Subcutaneous abdominal adipose tissue (tissue), 5 donors: ENCODE measurements around the gene CCDC198.

Source experiments
- H3K27ac ChIP-seq: one replicate; pipeline ENCODE4 v1.7.0; 2013; ENCODE audit warnings: low read depth, mild to moderate bottlenecking, inconsistent platforms, low read length, moderate library complexity
- H3K27me3 ChIP-seq, 5 donors: one replicate each; pipeline ENCODE4 v1.7.0; 2013; ENCODE audit warnings: low read length in 5 of 5, inconsistent platforms in 1 of 5; ENCODE audit not compliant: control insufficient read depth in 5 of 5, insufficient read depth in 4 of 5
- H3K36me3 ChIP-seq, 5 donors: one replicate each; pipeline ENCODE4 v1.7.0; 2013; ENCODE audit warnings: low read length in 5 of 5; ENCODE audit not compliant: control insufficient read depth in 5 of 5, insufficient read depth in 5 of 5
- H3K4me1 ChIP-seq, 5 donors: one replicate each; pipeline ENCODE4 v1.7.0; 2013; ENCODE audit warnings: low read length in 5 of 5, mild to moderate bottlenecking in 3 of 5, moderate library complexity in 1 of 5; ENCODE audit not compliant: control insufficient read depth in 5 of 5, insufficient read depth in 5 of 5
- H3K4me3 ChIP-seq, 5 donors: one replicate each; pipeline ENCODE4 v1.7.0; 2013; ENCODE audit warnings: low read length in 5 of 5, low read depth in 1 of 5
- H3K9ac ChIP-seq, 5 donors: one replicate each; pipeline ENCODE4 v1.7.0; 2013; ENCODE audit warnings: low read length in 5 of 5, mild to moderate bottlenecking in 4 of 5, moderate library complexity in 3 of 5
- H3K9me3 ChIP-seq, 5 donors: one replicate each; pipeline ENCODE4 v1.7.0; 2013; ENCODE audit warnings: low read length in 5 of 5; ENCODE audit not compliant: control insufficient read depth in 5 of 5
- donor health status: healthy.
- donor health status: healthy.
- donor health status: healthy.
- donor health status: healthy.
- donor health status: healthy.

Gene CCDC198, protein sequence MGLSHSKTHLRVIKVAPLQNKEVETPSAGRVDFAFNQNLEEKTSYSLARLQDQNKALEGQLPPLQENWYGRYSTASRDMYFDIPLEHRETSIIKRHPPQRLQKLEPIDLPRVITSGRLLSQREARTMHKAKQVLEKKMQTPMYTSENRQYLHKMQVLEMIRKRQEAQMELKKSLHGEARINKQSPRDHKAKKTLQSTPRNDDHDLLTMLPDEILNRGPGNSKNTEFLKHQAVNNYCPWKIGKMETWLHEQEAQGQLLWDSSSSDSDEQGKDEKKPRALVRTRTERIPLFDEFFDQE

DNA sequence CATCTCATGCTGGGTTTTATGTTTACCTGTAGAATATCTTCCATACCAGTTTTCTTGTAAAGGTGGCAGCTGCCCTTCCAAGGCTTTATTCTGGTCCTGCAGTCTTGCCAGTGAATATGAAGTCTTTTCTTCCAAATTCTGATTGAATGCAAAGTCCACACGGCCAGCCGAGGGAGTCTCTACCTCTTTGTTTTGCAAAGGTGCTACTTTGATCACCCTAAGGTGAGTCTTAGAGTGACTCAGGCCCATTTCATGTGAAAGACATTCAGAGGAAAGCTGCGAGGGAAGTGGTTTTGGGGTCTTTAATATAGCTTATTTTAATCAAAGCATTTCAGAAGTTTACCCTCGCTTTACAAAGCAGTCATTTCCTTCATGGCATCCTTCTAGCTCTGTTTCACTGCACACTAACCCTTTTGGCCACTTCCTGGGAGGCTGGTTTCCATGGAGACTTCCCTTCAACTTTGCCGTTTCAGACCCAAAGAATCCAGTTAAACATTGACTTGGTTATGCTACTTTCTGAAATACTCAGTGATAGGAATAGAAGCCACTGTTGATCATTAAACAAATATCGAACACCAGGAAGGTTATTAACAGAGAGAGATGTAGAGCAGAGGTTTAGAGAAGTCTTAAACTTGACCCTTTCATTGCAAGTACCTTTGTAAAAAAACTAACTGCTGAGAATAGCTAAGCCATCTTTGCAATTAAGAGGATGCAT, at the start of gene CCDC198:
Gene CCDC198, minus strand, starts transcription at position 391 of the 715 bp plus-strand sequence. Its CDS starts 142 bp downstream, at position 249.
- H3K27ac ChIP-seq, result no peak within 1 kb of the TSS
- no peak within 1 kb of the TSS for H3K4me3 ChIP-seq
- no peaks in the 10 kb centered on the region for H3K27me3 ChIP-seq
- H3K9me3 ChIP-seq, result no peaks in the 10 kb centered on the region
- H3K36me3 ChIP-seq, result no peaks in the 10 kb centered on the region
- no peak within 1 kb of the TSS for H3K9ac ChIP-seq
- peaks cover 0 to 3% (median 0%) of the 10 kb centered on the region in 5 donors for H3K4me1 ChIP-seq

DNA sequence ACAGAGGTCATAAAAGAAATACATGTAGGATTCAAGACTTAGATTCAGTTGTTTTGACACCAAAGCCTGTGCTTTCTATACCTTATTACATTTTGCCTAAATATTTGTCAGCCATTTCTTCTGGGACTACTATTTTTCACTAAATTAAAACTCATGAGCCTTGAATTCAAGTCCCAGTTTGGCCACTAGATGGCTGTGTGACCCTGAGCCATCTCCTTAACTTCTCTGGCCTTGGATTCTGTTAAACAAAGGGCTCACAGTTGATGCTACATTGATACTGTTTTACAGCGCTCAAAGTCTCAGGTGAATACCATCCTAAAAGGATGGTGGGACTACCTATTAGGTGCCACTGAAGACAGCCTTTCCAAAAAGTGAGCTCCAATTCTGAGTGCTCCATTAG, 39.6 kb upstream of the CCDC198 start:
- H3K9ac ChIP-seq, result no peak overlapping the region
- H3K36me3 ChIP-seq, result no peaks in the 10 kb centered on the region
- no peaks in the 10 kb centered on the region for H3K27me3 ChIP-seq
- peaks cover 0 to 2% (median 0%) of the 10 kb centered on the region in 5 donors for H3K9me3 ChIP-seq
- H3K27ac ChIP-seq, result no peak overlapping the region
- no peak overlapping the region for H3K4me3 ChIP-seq
- H3K4me1 ChIP-seq, result no peaks in the 10 kb centered on the region

DNA sequence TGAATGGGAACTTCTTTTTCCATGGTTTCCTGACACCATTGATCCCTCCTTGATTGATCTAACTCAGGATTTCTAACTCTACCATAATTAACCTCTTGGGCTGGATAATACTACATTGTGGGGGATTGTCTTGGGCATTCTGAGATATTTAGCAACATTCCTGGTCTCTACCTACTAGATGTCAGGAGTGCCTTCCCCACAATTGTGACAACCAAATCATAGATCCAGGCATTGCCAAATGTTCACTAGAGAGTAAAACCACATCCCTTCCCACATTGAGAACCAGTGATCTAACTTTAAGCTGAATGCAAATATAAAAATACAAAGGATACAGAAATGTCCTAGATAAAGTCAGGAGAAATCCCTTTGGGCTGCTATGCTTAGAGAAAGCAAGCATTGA, 36.9 kb upstream of the CCDC198 start:
- Histone ChIP-seq H3K4me1 (no peaks in the 10 kb centered on the region), H3K9ac (no peak overlapping the region), H3K9me3 (peaks cover 0 to 9% (median 3%) of the 10 kb centered on the region in 5 donors), H3K36me3 (no peaks in the 10 kb centered on the region), H3K27ac (no peak overlapping the region), H3K4me3 (no peak overlapping the region), H3K27me3 (no peaks in the 10 kb centered on the region)

DNA sequence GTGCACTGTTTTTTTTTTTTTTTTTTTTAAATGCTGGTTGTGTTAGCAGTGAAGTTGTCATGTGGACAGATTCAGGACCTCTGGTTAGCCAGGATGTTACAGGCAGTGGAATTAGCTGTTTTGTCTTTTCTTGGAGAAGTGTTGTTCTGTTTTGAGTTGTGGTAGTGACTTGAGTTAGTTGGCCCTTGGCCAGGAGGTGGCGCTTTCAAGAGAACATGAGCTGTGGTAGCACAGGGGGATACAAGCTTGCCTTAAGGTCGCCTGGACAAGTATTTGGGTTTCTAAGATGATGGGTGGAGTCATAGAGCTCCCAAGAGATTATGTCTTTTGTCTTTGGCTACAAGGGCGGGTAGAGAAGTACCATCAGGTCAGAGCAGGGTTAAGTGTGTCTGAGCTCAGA, 33.3 kb upstream of the CCDC198 start:
- Histone ChIP-seq H3K4me3 (no peak overlapping the region), H3K27ac (no peak overlapping the region), H3K9ac (no peak overlapping the region), H3K36me3 (no peaks in the 10 kb centered on the region), H3K27me3 (no peaks in the 10 kb centered on the region), H3K4me1 (no peaks in the 10 kb centered on the region), H3K9me3 (peaks cover 0 to 14% (median 4%) of the 10 kb centered on the region in 5 donors)

DNA sequence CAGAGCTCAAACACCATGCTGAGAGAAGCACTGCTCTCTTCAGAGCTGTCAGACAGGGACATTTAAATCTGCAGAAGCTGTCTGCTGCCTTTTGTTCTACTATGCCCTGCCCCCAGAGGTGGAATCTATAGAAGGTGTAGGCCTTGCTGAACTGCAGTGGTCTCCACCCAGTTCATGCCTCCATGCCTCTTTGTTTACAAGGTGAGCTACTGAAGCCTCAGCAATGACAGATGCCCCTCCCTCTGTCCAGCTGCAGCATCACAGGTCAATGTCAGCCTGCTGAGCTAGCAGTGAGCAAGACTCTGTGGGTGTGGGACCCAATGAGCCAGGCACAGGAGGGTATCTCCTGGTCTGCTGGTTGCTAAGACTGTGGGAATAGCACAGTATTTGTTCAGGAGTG, 25.4 kb upstream of the CCDC198 start:
- H3K27me3 ChIP-seq, result no peaks in the 10 kb centered on the region
- H3K36me3 ChIP-seq, result no peaks in the 10 kb centered on the region
- H3K4me1 ChIP-seq, result no peaks in the 10 kb centered on the region
- no peak overlapping the region for H3K4me3 ChIP-seq
- H3K27ac ChIP-seq, result no peak overlapping the region
- H3K9me3 ChIP-seq, result peaks cover 0 to 15% (median 9%) of the 10 kb centered on the region in 5 donors
- H3K9ac ChIP-seq, result no peak overlapping the region

DNA sequence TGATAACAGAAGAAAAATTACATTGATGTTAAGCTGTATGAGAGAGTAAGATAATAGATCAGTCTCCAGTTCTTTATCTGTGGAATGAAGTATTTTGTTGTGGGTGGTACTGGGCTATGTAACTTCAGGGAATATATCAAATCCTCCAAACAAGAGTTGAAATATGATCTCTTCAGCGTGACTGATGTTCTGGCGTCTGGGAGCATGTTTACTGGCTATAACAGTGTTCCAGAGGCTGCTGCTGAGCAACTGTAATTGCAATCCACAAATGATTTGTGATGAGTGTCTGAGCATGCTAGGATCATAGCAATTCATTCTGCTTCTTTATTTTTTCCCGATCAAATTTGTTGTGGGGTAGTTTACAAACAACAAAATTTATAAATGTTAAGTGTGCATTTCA, 18.6 kb upstream of the CCDC198 start:
- no peak overlapping the region for H3K27ac ChIP-seq
- H3K36me3 ChIP-seq, result no peaks in the 10 kb centered on the region
- H3K4me1 ChIP-seq, result no peaks in the 10 kb centered on the region
- H3K9me3 ChIP-seq, result peaks cover 0 to 3% (median 0%) of the 10 kb centered on the region in 5 donors
- no peak overlapping the region for H3K9ac ChIP-seq
- no peaks in the 10 kb centered on the region for H3K27me3 ChIP-seq
- no peak overlapping the region for H3K4me3 ChIP-seq

DNA sequence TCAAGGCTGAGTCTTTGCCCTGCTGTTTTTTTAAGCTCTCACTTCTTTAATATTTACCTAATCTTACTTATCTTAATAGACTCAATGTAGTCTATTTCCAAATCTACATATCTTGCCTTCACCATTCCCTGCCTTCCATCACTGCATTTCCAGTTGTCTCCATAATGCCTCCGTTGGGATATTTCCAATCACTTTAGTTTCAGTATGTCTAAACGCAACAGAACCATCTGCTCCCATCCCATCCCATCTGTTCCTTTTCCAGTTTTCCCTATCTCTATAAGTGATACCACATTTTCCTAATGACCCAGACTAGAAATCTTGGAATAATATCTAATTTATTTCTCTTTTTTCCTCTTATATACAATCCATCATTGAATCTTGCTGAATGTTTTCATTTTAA, 15.1 kb upstream of the CCDC198 start:
- Histone ChIP-seq H3K4me3 (no peak overlapping the region), H3K36me3 (no peaks in the 10 kb centered on the region), H3K9ac (no peak overlapping the region), H3K27ac (no peak overlapping the region), H3K9me3 (no peaks in the 10 kb centered on the region), H3K27me3 (no peaks in the 10 kb centered on the region), H3K4me1 (no peaks in the 10 kb centered on the region)

DNA sequence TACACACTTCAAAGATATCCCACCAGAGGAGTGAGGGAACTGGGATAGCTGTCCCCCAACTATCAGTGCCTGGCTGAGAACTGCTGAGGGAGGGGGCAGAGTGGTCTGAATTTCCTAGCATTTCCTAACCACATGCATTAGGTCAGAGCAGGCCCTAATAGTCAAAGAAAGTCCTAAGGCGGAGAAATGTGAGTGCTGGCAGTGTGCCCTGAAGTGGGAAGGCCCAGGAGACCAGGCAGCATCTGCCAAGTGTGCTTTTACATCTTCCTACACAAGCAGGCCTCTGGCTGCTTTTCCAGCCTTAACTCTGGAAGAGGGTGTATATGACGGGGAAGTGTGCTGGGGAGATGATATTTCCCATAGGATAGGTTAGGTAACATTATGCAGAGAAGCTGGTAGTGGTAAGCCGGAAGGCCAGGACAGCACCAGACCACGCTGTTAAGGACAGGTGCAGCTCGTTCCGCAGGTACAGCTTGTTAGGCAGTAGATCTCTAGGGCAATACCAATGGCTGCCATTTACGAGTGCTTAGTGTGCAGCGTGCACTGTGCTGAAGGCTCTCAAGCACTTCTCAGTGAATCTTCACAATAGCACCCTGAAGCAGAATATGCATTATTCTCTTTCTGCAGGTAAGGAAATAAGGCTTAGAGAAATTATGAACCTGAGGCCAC, 9.1 kb upstream of the CCDC198 start:
- Histone ChIP-seq H3K4me1 (peaks cover 0 to 8% (median 3%) of the 10 kb centered on the region in 5 donors), H3K36me3 (no peaks in the 10 kb centered on the region), H3K9me3 (no peaks in the 10 kb centered on the region), H3K27me3 (no peaks in the 10 kb centered on the region), H3K9ac (no peak overlapping the region), H3K4me3 (no peak overlapping the region), H3K27ac (no peak overlapping the region)

DNA sequence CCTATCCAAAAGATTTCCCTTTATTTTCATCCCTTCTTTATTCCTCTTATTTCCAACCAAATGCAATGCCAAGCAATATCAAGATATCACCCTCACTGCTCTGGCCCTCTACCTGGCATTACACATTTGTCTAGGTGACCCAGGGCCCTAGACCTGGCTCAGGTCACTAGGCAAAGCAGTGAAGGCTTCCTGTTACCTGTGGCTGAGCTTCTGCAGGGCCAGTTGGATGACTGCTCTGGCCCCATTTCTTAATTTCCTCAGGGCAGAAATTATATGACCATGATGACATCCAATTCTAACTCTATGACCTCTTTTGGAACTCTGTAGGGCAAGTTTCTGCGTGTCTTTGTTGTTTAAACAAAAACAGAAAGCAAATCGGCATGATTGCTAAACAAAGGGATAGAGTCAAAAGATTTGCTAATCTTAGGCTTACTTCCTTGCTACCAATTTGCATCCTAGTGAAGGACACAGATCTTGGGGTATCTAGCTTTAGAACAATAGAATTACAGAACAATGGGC, 7.4 kb upstream of the CCDC198 start:
- Histone ChIP-seq H3K27ac (no peak overlapping the region), H3K27me3 (no peaks in the 10 kb centered on the region), H3K36me3 (no peaks in the 10 kb centered on the region), H3K4me1 (peaks cover 0 to 8% (median 3%) of the 10 kb centered on the region in 5 donors), H3K9me3 (no peaks in the 10 kb centered on the region), H3K4me3 (no peak overlapping the region), H3K9ac (no peak overlapping the region)

DNA sequence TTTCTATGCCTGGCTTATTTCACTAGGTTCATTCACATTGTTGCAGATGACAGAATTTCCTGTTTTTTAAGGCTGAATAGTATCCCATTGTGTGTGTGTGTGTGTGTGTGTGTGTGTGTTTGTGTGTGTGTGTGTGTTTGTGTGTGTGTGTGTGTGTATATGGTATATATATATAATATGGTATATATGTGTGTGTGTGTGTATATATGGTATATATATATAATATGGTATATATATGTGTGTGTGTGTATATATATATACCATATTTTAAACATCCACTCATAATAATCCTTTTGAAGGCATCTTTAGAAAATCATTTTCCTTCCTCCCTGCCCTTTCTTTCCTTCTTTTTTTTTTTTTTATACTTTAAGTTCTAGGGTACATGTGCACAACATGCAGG, 5.0 kb upstream of the CCDC198 start:
- Histone ChIP-seq H3K27me3 (no peaks in the 10 kb centered on the region), H3K4me1 (peaks cover 0 to 8% (median 3%) of the 10 kb centered on the region in 5 donors), H3K27ac (no peak overlapping the region), H3K4me3 (no peak overlapping the region), H3K9ac (no peak overlapping the region), H3K9me3 (no peaks in the 10 kb centered on the region), H3K36me3 (no peaks in the 10 kb centered on the region)
